NCI-H524 (cell line): Measurements from ENCODE around the gene PLEKHG4B.
"Not testable (repeated sequence)": the region's sequence is repeated elsewhere in the genome, so short reads cannot be mapped to it uniquely, and the experiment has no call there.

ENCODE experiments used
- DNase-seq, 2 experiments: peaks; one replicate each; lab custom pipeline; 2025; lab: John Stamatoyannopoulos, UW

Gene PLEKHG4B

GRCh38 chr5:155651-156410 lies 63.9 kb downstream of the PLEKHG4B start:
- DNase-seq, result no peak

- no peak for DNase-seq
These were observed 64.6 kb downstream of the PLEKHG4B start for GRCh38 chr5:156411-157072.

DNA sequence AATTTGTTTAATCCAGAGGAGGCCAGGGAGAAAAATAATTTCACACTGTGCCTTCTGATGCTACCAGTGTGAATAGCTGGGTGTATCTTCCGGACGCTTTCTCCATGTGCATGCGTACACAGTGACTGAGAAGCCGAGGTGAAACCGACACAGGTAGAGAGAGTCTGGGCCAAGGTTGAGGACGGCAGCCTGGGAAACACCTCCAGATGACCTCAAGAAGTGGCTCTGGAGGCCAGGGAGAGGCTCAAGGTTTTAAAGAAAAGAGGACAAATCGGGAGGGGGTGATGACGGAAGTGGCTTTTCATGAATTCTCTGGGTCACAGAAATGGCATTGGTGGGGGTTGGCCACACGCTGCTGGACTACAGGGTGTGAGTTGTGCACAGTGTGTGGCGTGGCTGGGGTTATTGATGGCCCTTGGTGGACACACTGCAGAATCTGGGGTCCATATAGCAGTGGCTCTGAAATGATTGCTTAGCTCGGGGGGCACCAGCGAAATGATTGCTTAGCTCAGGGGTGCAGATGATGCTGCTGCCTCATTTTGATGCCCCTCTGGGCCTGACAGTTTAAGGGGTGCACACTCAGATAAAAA lies 65.3 kb downstream of the PLEKHG4B start:
- no peak for DNase-seq

DNA sequence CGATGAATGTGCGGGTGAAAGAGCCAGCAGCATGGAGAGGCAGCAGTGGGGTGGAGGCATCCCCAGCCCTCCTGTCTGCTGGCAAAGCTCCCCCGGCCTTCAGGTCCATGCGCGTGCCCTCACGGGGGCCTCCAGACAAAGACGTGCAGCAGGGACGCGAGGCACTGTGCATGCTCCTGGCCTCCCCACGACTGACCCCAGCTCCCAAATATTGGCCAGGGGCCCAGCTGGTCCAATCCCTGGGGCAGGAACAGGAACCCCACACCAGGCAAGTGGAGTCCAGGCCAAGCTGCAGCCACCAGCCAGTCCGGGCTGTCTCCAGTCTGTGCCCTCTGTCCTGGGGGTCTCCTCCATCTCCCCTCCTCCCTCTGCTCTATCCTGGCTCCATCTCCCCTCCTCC lies 65.8 kb downstream of the PLEKHG4B start:
- DNase-seq, result no peak

- no peak for DNase-seq
These were observed 67.0 kb downstream of the PLEKHG4B start for GRCh38 chr5:158807-159447.

GRCh38 chr5:159448-160172 lies 67.6 kb downstream of the PLEKHG4B start:
- DNase-seq, result no peak

- DNase-seq, result no peak
These were observed 68.2 kb downstream of the PLEKHG4B start for GRCh38 chr5:160173-160510.

DNA sequence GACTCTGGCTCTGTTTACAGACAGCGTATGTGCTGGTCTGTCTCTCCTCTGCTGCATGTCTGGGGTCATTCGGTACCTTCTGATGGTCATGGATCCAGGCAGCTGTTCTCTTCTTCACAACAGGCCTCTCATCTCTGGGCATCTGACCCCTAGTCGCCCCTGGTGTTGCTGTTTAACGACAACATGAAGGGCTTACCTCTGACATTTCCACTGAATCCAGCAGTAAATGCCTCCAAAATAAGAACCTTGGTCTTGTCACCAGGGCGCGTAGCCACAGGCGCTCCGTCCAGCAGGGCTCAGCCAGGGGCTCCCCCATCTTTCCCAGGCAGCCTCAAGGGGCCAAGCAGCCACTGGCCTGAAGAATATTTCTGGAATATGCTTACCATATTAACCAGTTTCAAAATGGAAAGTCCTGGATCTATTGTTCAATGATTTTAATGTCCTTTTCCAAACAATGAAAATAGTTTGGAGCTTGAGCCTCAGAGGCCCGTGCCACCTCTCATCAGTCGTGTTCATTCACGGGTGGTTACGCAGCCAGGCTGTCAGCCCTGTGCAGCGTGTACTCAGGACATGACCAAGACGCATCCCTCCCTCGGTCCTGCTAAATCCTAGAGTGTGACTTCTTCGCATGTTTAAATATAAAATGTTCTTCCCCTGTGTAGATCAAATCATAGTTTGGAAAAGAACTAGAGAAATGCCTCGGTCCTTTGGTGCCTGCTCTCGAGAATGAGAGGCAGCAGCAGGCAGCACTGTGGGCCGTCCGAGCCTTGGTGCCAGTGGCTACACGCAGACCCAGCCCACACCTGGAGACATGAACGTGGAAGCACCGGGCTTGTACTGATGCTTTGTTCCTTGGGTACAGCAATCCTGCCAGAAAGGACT lies 69.2 kb downstream of the PLEKHG4B start:
- no peak for DNase-seq

- DNase-seq, result no peak
These were observed 69.8 kb downstream of the PLEKHG4B start for GRCh38 chr5:161803-162110.

- DNase-seq, result no peak
These were observed 70.2 kb downstream of the PLEKHG4B start for GRCh38 chr5:162190-162564.

DNA sequence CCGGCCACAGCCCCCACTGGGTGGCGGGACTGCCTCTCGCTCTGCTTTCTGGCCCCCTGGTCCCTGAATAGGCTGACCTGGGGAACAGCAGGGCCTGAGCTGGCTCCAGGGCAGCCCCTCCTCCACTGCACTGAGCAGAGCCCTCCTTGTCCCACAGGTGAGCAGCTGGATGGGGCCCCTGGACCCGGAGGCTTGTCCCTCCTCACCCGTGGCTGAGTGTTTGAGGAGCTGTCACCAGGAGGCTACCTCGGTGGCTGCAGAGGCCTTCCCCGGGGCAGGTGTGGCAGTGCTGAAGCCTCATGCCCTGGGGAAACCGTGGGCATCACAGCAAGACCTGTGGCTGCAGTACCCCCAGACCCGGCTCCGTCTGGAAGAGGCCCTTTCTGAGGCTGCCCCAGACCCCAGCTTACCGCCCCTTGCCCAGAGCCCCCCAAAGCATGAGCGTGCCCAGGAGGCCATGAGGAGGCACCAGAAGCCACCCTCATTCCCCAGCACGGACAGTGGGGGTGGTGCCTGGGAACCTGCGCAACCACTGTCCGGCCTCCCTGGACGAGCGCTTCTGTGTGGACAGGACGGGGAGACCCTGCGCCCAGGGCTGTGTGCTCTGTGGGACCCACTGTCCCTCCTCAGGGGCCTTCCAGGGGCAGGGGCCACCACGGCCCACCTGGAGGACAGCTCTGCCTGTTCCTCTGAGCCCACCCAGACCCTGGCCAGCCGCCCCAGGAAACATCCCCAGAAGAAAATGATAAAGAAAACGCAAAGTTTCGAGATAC lies 70.8 kb downstream of the PLEKHG4B start:
- DNase-seq, result no peak

GRCh38 chr5:163338-163620 lies 71.3 kb downstream of the PLEKHG4B start:
- DNase-seq, result no peak

DNA sequence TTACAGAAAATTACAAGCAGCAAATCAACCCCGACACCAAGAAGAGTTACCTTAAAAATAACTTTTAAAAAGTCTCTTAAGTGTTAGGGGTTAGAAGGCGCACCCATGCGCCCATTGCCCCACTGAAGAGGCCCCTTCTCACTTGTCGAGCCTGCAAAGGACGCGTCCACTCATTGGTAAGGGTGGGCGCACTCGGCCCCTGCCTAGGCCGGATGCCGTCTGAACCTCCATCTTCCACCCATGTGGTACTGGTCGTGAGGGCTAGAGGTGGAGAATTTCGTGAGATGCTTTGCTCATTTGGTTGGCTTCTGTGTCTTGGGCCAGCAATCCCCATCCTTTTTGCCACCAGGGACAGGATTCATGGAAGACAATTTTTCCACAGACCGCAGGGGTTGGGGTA lies 71.9 kb downstream of the PLEKHG4B start:
- no peak for DNase-seq

- DNase-seq, result no peak
These were observed 72.3 kb downstream of the PLEKHG4B start for GRCh38 chr5:164244-164643.

GRCh38 chr5:164783-165182 lies 72.8 kb downstream of the PLEKHG4B start:
- not testable (repeated sequence) for DNase-seq

DNA sequence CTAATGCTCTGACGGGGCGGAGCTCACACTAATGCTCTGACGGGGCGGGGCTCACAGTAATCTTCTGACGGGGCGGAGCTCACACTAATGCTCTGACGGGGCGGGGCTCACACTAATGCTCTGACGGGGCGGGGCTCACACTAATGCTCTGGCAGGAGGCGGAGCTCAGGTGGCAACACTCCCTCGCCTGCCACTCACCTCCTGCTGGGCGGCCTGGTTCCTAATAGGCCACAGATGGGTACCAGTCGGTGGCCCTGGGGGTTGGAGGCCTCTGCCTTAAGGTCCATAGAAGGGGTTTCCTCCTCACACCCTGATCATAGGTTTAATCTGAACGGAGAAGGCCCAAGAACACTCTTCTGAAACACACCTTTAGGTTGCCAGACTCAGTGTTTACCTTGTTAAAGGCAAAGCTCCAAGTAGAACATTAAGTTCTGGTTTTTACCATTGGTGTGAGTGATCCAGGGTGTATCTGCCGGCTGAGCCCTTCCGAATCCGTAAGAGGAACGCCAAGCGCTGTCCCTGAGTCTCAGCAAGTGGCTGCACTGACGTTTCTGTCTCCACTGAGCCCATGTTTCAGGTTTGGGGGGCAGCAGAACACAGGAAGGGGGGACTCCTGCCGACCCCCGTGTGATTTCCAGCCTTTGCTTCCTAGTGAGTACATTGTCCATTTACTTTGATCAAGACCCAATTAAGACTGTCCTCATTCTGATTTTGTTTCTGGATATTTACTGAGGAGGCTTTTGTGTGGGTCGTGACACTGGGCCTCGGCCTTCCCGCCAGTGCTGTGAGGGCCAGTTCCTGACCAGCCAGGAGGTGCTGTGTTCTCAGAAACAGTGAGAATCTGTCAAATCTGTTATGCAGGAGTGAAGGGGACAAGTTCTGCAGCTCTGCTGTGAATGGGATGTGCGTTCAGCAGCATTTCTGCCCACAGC lies 74.7 kb downstream of the PLEKHG4B start:
- DNase-seq, result peak in 1 of 2 experiments; percentile 20

DNA sequence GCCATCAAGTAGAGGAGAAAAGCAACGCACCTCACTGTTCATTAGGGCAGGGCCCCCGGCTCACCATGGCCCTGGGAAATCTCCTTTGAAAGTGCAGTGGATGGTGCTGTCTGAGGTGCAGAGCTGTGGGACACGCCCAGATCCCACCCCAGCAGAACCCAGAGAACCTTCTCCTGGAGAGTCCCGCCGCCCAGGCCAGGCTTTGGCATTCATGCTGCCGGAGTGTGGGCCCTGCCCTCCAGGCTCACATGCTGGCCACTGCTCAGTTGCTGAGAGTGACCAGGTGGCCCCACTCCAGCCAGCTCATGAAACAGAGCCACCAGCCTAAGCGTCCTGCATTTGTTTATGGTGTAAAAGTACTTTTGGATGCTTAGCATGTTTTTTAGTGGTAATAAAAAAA lies 75.5 kb downstream of the PLEKHG4B start:
- DNase-seq, result no peak

DNA sequence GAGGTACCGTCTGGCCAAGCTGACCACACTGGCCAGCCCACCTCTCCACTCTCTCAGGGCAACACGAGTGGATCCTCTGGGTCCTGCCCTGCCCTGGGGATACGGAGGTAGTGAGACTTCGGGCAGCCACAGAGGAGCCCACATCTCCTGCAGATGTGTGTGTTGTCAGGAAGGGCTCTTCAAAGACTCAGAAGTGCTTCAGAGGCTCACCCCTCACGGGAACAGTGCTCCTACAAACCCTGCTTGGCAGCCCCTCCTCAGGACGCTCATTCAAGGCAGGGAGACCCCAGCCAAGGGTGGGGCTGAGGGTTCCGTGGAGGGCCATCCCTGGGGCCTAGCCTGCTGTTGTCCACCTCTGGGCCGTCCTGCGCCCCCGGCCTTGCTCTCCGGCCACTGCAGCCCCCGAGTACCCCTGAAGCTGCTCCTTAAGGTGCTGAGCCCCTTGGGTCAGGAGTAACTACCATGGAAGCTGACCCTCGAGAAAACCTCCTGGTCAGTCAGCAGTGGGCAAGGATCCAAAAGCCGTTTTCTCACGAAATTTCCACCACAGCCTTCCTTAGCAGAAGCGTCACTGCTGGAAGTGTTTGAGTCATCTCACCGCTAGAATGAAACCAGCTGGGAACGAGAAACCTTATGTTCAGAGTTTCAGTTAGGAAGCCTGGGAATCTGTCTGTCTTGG lies 76.2 kb downstream of the PLEKHG4B start:
- DNase-seq, result no peak

DNA sequence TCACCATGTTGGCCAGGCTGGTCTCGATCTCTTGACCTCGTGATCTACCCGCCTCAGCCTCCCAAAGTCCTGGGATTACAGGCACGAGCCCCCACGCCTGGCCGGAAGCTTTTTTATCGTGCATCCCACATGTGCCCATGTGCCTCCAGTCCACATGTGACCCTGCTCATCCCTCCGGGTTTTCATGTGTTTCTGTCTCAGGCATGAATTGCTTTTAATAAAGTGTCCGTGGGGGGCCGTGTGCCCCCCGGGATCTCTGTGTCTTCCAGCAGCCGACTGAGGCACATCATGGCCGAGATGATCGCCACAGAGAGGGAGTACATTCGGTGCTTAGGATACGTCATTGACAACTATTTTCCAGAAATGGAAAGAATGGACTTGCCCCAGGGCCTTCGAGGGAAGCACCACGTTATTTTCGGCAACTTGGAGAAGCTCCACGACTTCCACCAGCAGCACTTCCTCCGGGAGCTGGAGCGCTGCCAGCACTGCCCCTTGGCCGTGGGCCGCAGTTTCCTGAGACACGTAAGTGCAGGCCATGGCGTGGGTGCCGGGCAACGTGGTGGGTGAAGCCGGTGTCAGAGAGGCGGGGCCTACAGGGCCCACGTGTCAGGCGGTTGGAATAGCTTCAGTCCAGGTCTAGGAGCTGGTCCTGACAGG lies 77.2 kb downstream of the PLEKHG4B start:
- DNase-seq, result no peak
